DND-41 (cell line): ENCODE data around the gene RNF31.

Experiments
- CTCF ChIP-seq: IDR thresholded peaks from 2 replicates; pipeline ENCODE4 v1.5.1; 2012; ENCODE audit warnings: borderline replicate concordance, low read length, moderate library complexity, mild to moderate bottlenecking; ENCODE audit not compliant: poor library complexity, severe bottlenecking; ENCODE audit errors: extremely low read depth
- EZH2 ChIP-seq: IDR thresholded peaks from 3 replicates; pipeline ENCODE4 v1.6.1; 2012; ENCODE audit warnings: borderline replicate concordance, low read depth, mild to moderate bottlenecking, moderate library complexity, low read length, inconsistent platforms; ENCODE audit not compliant: severe bottlenecking

DNA sequence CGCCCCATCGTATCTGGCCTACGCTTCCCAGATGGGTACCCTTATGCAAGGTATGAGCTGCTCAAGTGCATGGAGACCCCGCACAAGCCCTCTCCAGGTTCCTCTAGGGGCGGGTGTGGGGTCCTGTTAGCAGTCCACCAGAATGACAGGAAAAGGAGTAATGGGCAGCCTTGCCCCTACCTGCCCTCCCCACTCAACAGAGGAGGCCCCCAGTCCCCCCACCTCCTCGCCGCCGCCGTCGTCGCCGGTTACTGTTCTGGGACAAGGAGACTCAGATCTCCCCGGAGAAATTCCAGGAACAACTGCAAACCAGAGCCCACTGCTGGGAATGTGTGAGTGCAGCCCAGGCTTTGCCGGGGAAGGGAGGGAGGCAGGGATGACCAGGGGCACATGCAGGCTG lies 30.6 kb downstream of the RNF31 start:
- no peak for TF ChIP-seq CTCF
- TF ChIP-seq EZH2: no peak
